GM12801 (cell line): ENCODE measurements around the gene CNTN4.

Experiments used
- CTCF ChIP-seq: IDR thresholded peaks from one replicate; pipeline ENCODE4 v1.5.1; 2011; ENCODE audit warnings: control low read depth; ENCODE audit not compliant: insufficient read length; ENCODE audit errors: extremely low read depth

CNTN4 gene

GRCh38 chr3:2334921-2335320, 236.3 kb downstream of the CNTN4 start:
- no peak for TF ChIP-seq CTCF

- TF ChIP-seq CTCF = no peak
Measured at GRCh38 chr3:2343031-2343682, 244.5 kb downstream of the CNTN4 start.

- no peak for TF ChIP-seq CTCF
Measured at GRCh38 chr3:2352134-2352762, 253.6 kb downstream of the CNTN4 start.

- no peak for TF ChIP-seq CTCF
Measured at GRCh38 chr3:2354702-2355101, 256.0 kb downstream of the CNTN4 start.

GRCh38 chr3:2356298-2356950, 257.8 kb downstream of the CNTN4 start:
- TF ChIP-seq CTCF = no peak

- TF ChIP-seq CTCF = no peak
Measured at GRCh38 chr3:2360815-2361214, 262.1 kb downstream of the CNTN4 start.

- no peak for TF ChIP-seq CTCF
Measured at GRCh38 chr3:2362122-2362521, 263.5 kb downstream of the CNTN4 start.
